ENCODE measurements around the gene NPIPB8.
"Not testable (repeated sequence)": the region's sequence is repeated elsewhere in the genome, so short reads cannot be mapped to it uniquely, and the experiment has no call there.

DNA sequence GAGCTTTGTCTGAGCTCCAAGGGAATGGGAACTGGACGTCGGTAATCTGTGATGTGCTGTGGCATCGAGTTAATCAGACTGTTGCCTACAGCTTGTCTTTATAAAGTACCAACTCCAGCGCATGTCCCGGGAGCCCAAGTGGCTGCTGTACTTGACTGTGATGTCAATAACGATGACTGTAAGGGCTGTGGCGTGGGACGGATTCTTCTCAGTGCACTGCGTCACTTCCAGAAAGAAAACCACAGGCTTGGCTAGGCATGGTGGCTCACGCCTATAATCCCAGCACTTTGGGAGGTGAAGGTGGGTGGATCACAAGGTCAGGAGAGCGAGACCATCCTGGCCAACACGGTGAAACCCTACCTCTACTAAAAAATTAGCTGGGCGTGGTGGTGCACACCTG, 51.6 kb downstream of the NPIPB8 start:
- TF ChIP-seq, protein P1, sequence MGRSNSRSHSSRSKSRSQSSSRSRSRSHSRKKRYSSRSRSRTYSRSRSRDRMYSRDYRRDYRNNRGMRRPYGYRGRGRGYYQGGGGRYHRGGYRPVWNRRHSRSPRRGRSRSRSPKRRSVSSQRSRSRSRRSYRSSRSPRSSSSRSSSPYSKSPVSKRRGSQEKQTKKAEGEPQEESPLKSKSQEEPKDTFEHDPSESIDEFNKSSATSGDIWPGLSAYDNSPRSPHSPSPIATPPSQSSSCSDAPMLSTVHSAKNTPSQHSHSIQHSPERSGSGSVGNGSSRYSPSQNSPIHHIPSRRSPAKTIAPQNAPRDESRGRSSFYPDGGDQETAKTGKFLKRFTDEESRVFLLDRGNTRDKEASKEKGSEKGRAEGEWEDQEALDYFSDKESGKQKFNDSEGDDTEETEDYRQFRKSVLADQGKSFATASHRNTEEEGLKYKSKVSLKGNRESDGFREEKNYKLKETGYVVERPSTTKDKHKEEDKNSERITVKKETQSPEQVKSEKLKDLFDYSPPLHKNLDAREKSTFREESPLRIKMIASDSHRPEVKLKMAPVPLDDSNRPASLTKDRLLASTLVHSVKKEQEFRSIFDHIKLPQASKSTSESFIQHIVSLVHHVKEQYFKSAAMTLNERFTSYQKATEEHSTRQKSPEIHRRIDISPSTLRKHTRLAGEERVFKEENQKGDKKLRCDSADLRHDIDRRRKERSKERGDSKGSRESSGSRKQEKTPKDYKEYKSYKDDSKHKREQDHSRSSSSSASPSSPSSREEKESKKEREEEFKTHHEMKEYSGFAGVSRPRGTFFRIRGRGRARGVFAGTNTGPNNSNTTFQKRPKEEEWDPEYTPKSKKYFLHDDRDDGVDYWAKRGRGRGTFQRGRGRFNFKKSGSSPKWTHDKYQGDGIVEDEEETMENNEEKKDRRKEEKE (IDR thresholded peaks at IDR 0.05), result not testable (repeated sequence)
- TF ChIP-seq, protein P2, sequence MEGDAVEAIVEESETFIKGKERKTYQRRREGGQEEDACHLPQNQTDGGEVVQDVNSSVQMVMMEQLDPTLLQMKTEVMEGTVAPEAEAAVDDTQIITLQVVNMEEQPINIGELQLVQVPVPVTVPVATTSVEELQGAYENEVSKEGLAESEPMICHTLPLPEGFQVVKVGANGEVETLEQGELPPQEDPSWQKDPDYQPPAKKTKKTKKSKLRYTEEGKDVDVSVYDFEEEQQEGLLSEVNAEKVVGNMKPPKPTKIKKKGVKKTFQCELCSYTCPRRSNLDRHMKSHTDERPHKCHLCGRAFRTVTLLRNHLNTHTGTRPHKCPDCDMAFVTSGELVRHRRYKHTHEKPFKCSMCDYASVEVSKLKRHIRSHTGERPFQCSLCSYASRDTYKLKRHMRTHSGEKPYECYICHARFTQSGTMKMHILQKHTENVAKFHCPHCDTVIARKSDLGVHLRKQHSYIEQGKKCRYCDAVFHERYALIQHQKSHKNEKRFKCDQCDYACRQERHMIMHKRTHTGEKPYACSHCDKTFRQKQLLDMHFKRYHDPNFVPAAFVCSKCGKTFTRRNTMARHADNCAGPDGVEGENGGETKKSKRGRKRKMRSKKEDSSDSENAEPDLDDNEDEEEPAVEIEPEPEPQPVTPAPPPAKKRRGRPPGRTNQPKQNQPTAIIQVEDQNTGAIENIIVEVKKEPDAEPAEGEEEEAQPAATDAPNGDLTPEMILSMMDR (CRISPR knock-in tag; IDR thresholded peaks at IDR 0.05), result not testable (repeated sequence)
- TF ChIP-seq ZNF121 (CRISPR knock-in tag; IDR thresholded peaks at IDR 0.05); RAD21 (CRISPR knock-in tag; IDR thresholded peaks at IDR 0.05); KLF13 (CRISPR knock-in tag; IDR thresholded peaks at IDR 0.05); HNRNPUL1 (IDR thresholded peaks at IDR 0.05; ENCODE audit: low read depth, low read length); ZNF766 (CRISPR knock-in tag; IDR thresholded peaks at IDR 0.05; ENCODE audit: borderline replicate concordance): not testable (repeated sequence)
- TF ChIP-seq, protein P3, sequence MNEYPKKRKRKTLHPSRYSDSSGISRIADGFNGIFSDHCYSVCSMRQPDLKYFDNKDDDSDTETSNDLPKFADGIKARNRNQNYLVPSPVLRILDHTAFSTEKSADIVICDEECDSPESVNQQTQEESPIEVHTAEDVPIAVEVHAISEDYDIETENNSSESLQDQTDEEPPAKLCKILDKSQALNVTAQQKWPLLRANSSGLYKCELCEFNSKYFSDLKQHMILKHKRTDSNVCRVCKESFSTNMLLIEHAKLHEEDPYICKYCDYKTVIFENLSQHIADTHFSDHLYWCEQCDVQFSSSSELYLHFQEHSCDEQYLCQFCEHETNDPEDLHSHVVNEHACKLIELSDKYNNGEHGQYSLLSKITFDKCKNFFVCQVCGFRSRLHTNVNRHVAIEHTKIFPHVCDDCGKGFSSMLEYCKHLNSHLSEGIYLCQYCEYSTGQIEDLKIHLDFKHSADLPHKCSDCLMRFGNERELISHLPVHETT (CRISPR knock-in tag; conservative IDR thresholded peaks at IDR 0.05), result not testable (repeated sequence)

Measured in HepG2 (cell line).